Activated T-helper 9 cell treated with anti-CD3 and anti-CD28 coated beads, Interleukin-2, amount 50 U/mL, for 16 hours (primary cell): ENCODE results near the gene DIPK1B.
A peak's percentile ranks its signal among the peaks of the same experiment; 100 is the strongest.

ENCODE experiments used
- DNase-seq: peaks from one replicate; pipeline ENCODE4 v3.0.0-alpha.2; 2020; ENCODE audit warnings: low read depth

The DIPK1B gene

DNA sequence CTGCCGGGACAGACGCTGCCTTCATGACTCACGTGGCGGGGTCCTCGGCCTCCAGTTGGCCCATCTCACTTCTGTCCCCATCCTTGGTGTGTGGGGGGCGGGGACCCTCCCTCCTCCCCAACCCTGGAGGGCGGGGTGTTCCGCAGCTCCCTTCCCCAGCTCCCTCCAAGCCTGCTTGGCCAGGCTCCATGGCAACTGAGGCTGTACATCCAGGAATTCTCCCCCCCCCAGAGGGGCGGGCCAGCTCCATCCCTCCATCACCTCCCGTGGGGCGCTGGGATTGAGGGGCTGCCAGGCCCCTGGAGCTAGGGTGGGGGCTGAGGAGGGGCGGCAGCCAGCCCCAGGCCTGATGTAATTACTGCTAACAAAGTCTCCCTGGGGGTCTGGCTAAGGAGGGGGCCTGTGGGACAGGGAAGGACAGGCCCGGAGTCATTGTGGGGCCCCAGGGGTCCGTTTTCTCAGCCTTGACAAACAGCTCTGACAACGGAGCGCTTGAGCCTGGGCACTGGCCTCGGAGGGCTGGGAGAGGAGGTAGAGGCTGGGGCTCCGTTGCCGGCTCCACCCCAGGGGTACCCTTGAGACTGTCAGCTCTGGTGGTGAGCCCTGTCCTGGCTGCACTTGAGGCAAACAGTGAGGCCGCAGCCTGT is 8.0 kb downstream of the DIPK1B start:
- DNase-seq: no peak

- DNase-seq: no peak
These were observed 8.5 kb downstream of the DIPK1B start for GRCh38 chr9:136720898-136721338.

GRCh38 chr9:136721339-136722092 is 9.1 kb downstream of the DIPK1B start:
- no peak for DNase-seq

DNA sequence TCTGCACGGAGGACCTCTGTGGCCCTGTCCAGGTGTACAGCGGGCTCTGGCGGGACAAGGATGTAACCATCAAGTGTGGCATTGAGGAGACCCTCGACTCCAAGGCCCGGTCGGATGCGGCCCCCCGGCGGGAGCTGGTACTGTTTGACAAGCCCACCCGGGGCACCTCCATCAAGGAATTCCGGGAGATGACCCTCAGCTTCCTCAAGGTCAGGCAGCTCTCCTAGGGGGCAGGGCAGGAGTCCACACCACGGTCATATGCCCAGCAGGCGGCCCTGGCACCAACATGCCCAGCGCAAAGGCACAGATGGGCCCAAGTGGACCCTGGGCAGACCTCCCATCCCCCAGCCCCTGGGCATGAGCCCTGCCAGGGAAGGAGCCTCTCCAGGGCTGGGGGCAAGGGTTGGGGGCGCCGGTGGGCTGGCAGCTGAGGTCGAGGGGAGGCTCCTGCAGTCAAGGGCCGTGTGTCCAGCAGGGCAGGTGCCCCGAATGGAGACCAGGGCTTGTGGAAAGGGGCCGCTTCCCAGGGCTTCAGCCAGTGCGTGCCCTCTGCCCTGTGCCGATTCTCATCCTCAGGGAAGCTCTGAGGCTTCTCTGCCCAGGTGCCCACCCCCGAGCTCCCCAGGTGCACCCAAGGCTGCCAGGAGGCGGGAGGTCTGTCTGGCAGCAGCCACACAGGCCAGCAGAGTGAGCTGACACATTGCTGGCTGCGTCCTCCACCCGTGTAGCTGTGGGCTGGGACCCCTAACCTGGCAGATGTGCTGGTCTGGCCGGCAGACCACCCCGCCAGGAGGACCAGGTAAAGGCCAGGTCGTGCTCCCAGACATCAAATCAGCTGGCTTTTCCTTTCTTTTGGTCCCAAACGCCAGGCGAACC is 10.0 kb downstream of the DIPK1B start:
- DNase-seq: no peak

- no peak for DNase-seq
These were observed 10.6 kb downstream of the DIPK1B start for GRCh38 chr9:136722969-136723356.

DNA sequence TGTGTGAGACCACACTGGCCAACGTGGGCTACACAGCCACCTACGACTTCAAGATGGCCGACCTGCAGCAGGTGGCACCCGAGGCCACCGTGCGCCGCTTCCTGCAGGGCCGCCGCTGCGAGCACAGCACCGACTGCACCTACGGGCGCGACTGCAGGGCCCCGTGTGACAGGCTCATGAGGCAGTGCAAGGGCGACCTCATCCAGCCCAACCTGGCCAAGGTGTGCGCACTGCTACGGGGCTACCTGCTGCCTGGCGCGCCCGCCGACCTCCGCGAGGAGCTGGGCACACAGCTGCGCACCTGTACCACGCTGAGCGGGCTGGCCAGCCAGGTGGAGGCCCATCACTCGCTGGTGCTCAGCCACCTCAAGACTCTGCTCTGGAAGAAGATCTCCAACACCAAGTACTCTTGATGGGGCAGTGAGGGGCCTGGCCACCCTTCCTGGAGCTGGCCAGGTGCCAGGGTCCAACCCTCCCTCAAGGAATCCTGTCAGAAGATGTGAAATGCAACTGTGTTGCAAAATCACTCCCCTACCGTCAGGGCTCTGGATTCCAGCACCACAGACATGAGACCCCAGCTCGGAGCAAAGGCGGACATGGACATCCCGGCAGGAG is 11.1 kb downstream of the DIPK1B start:
- DNase-seq: no peak

DNA sequence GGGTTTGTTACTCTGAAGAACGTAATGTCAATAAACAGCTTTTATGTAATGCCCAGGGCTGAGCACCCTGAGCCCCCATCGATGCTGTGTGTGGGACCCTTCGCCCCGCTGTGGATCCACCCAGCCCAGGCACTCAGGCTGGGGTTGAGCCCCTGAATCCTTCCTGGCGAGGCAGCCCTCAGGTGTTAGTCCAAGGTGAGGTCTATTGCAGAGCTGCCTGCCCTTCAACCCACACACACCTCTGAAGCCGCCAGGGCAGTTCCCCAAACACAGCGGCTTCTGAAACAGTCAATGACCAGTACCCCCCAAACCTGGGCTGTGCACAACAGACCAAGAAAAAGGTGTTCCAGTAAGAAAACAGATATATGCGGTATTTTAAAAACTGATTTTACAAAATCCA is 11.6 kb downstream of the DIPK1B start:
- DNase-seq: no peak

DNA sequence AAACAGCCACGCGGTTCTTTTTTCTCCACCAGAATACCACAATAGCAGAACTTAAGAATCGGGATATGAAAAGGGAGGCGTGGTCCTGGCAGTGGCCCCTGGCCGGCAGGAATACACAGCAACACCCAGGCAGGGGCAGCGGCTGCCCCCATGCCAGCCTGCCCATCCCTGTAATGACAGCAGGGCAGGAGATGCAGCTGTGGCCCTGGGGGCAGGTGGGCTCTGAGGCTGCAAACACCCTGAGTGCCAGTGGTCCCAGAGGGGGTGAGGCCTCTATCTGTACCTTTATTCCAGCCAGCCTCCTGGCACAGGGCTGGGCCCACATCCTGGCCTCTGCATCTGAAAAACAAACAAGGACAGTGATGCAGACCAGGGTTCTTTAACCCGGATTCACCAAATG is 12.4 kb downstream of the DIPK1B start:
- DNase-seq: no peak

DNA sequence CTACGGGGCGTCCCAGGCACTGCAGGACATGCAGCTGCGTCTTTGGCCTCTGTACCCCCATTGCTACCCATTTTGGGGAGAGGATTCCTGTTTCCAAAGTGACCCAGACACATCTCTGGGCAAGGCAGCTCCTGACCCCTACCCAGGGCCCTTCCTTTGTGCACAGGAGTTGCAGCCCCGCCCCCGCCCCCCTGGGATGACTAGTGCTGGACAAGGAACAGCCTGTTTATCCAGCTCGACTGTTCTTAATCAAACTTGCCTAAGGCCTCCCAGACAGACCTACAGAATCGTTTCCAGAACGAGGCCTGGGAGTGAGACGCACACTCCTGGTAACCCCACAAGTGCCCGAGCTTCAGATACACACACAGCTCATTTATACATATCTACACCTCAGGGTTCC is 13.2 kb downstream of the DIPK1B start:
- no peak for DNase-seq

- no peak for DNase-seq
These were observed 13.7 kb downstream of the DIPK1B start for GRCh38 chr9:136726118-136726517.

GRCh38 chr9:136726631-136727191 is 14.3 kb downstream of the DIPK1B start:
- no peak for DNase-seq

GRCh38 chr9:136728080-136728547 is 15.7 kb downstream of the DIPK1B start:
- peak; percentile 92 for DNase-seq

GRCh38 chr9:136728548-136729123 is 16.3 kb downstream of the DIPK1B start:
- no peak for DNase-seq

GRCh38 chr9:136729144-136729543 is 16.8 kb downstream of the DIPK1B start:
- no peak for DNase-seq

DNA sequence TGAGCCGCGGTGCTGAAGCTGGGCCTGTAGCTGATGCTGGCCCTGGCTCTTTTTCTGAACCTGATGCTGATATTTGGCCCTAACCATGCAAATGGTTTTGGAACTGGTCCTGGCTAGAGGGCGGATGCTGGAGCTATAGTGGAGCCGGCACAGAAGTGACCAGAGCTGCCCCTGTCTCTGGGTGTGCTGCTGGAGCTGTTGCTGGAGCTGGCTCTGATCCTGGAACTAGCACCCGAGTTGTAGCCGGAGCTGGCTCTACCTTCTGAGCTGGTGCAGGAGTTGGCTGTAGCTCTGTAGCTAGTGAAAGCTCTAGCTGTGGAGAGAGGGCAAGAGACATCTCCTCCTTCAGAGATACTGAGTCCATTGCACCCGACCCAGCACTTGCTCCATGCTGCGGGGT is 17.6 kb downstream of the DIPK1B start:
- DNase-seq: no peak

DNA sequence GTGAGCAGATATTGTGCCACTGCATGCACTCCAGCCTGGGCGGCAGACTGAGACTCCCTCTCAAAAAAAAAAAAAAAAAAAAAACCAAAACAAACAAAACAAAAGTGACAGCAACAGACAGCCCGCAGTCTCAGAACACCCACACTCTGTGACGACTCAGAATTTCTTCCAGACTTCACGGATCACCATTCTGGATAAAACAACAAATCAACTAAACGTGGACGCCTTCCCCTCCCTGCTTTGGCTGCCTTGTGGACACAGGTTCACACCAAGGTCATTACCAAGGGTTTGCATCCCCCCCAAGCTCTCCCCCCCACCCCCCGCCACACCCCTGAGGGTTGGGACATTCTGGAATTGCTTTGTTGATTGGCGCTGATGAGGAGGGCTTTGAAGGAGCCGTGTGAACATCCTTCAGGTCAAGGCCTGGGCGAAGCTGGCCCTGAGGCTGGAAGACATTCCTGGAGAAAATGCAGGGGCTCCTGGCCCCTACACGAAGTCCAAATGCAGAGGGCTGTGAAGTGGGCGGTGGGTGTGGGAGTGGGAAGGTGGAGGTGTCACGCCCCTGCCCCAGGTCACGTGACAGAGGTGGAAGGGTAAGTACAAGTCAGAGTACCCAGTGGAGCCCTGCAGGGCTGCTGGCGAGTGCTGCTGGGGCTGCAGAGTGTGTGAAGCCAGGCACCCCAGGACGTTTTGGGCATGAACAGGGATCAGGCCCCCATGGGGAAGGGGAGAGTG is 20.2 kb downstream of the DIPK1B start:
- no peak for DNase-seq

DNA sequence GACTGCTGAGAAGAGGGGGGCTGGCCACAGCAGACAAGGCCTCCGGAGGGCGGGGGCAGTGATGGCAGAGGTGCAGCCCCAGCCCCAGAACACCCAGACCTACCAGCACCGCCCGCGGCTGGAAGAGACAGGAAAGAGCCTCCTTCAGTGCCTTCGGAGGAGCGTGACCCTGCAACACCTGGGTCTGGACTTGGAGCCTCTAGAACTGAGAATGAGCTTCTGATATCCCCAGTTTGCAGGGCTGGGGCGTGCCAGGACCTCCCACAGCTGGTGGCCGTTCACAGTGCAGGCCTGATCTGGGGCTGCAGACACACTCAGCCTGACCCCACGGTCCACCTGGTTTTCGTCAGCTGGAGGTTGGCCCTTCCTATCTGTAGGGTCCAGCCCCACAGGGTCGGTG is 21.2 kb downstream of the DIPK1B start:
- DNase-seq: no peak

GRCh38 chr9:136734837-136735496 is 22.6 kb downstream of the DIPK1B start:
- no peak for DNase-seq

DNA sequence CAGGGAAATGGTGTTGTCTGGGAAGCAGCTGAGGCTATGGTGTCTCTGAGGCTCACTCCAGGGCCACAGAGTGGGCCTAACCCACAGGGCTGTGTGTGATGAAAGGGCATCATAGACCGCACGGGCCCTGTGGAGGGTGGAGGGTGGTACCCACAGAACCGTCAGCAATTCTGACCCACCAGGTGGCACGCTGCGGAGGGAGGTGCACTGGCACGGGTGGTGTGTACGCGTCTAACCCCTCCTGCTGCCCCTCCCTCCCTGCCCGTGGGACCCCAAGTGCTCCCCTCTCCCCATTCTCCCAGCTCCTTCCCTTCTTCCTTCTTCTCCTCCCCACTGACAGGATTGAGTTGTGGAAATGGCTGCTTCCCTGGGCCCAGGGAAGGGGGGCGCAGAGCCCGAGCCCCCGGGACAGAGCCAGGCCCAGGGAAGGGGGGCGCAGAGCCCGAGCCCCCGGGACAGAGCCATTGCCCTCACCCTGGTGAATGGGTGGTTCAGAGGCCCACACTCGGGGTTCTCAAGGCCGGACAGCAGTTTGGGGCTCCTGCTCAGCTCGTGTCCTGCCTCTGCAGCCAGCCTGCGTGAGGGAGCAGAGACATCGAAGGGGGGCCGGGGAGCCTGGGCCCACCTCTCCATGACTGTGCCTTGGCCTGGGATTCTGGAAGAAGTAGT is 23.6 kb downstream of the DIPK1B start:
- no peak for DNase-seq

DNA sequence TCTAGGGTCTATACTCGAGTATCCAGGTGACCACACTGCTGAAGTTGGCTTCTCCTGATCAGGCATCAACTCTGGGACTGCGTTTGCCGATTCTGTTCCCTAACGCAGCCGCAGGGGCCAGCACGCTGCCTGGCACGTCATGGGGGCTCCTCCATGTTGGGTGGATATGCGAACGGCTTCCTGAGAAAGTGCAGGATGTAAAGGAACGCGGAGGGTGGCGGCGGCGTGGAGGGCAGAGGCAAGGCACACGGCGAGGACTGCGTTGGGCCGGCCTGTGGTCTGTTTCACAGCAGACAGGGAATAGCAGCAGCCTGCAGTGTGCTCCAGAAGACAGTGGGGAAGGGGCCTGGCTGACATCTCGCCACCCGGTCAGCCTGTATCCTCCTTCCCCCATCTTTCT is 26.6 kb downstream of the DIPK1B start:
- DNase-seq: no peak
